Muscle layer of duodenum (tissue), 2 donors: ENCODE measurements around the gene TMEM214.

Experiments
- H3K27ac ChIP-seq: one replicate; pipeline ENCODE4 v1.7.0; 2013; ENCODE audit warnings: mild to moderate bottlenecking, low read length
- H3K27me3 ChIP-seq: one replicate; pipeline ENCODE4 v1.7.0; 2013; ENCODE audit warnings: low read depth, mild to moderate bottlenecking, control low read depth, low read length
- H3K36me3 ChIP-seq, 2 donors: one replicate each; pipeline ENCODE4 v1.7.0; 2013; ENCODE audit warnings: low read length in 2 of 2, control low read depth in 1 of 2, mild to moderate bottlenecking in 1 of 2; ENCODE audit not compliant: insufficient read depth in 2 of 2, control insufficient read depth in 1 of 2
- H3K4me1 ChIP-seq, 2 donors: one replicate each; pipeline ENCODE4 v1.7.0; 2013; ENCODE audit warnings: low read length in 2 of 2, mild to moderate bottlenecking in 2 of 2, control low read depth in 1 of 2, moderate library complexity in 1 of 2; ENCODE audit not compliant: insufficient read depth in 2 of 2, control insufficient read depth in 1 of 2
- H3K4me3 ChIP-seq, 2 donors: one replicate each; pipeline ENCODE4 v1.7.0; 2013; ENCODE audit warnings: low read length in 2 of 2, low read depth in 1 of 2, mild to moderate bottlenecking in 1 of 2
- H3K9me3 ChIP-seq, 2 donors: one replicate each; pipeline ENCODE4 v1.7.0; 2013; ENCODE audit warnings: low read length in 2 of 2, control low read depth in 1 of 2, mild to moderate bottlenecking in 1 of 2; ENCODE audit not compliant: control insufficient read depth in 1 of 2
- donor health status: healthy.

TMEM214 gene

GRCh38 chr2:27058210-27058609, 25.4 kb downstream of the TMEM214 start:
- Histone ChIP-seq H3K27me3 (no peaks in the 10 kb centered on the region), H3K4me3 (no peak overlapping the region), H3K27ac (no peak overlapping the region), H3K4me1 (peaks cover 0 to 4% of the 10 kb centered on the region in 2 donors), H3K36me3 (peaks cover 41 to 64% of the 10 kb centered on the region in 2 donors), H3K9me3 (no peaks in the 10 kb centered on the region)

GRCh38 chr2:27059141-27059820, 26.5 kb downstream of the TMEM214 start:
- peaks cover 34 to 54% of the 10 kb centered on the region in 2 donors for H3K36me3 ChIP-seq
- peaks cover 3 to 4% of the 10 kb centered on the region in 2 donors for H3K4me1 ChIP-seq
- H3K27ac ChIP-seq = no peak overlapping the region
- no peaks in the 10 kb centered on the region for H3K9me3 ChIP-seq
- H3K4me3 ChIP-seq = no peak overlapping the region
- H3K27me3 ChIP-seq = no peaks in the 10 kb centered on the region

GRCh38 chr2:27060323-27060722, 27.6 kb downstream of the TMEM214 start:
- no peaks in the 10 kb centered on the region for H3K27me3 ChIP-seq
- peaks cover 3 to 4% of the 10 kb centered on the region in 2 donors for H3K4me1 ChIP-seq
- no peak overlapping the region for H3K4me3 ChIP-seq
- peaks cover 25 to 48% of the 10 kb centered on the region in 2 donors for H3K36me3 ChIP-seq
- H3K9me3 ChIP-seq = no peaks in the 10 kb centered on the region
- no peak overlapping the region for H3K27ac ChIP-seq

GRCh38 chr2:27065128-27065527, 32.4 kb downstream of the TMEM214 start:
- Histone ChIP-seq H3K27ac (no peak overlapping the region), H3K36me3 (peaks cover 18 to 33% of the 10 kb centered on the region in 2 donors), H3K27me3 (no peaks in the 10 kb centered on the region), H3K4me1 (peaks cover 11 to 27% of the 10 kb centered on the region in 2 donors), H3K4me3 (no peak overlapping the region), H3K9me3 (no peaks in the 10 kb centered on the region)

- Histone ChIP-seq H3K36me3 (peaks cover 18 to 29% of the 10 kb centered on the region in 2 donors), H3K4me1 (peaks cover 15 to 37% of the 10 kb centered on the region in 2 donors), H3K9me3 (no peaks in the 10 kb centered on the region), H3K4me3 (no peak overlapping the region), H3K27me3 (no peaks in the 10 kb centered on the region), H3K27ac (no peak overlapping the region)
Measured at GRCh38 chr2:27067385-27067784, 34.6 kb downstream of the TMEM214 start.

- H3K4me3 ChIP-seq = no peak overlapping the region
- H3K27me3 ChIP-seq = no peaks in the 10 kb centered on the region
- peaks cover 13 to 29% of the 10 kb centered on the region in 2 donors for H3K36me3 ChIP-seq
- H3K9me3 ChIP-seq = no peaks in the 10 kb centered on the region
- peaks cover 18 to 57% of the 10 kb centered on the region in 2 donors for H3K4me1 ChIP-seq
- no peak overlapping the region for H3K27ac ChIP-seq
Measured at GRCh38 chr2:27069436-27069835, 36.7 kb downstream of the TMEM214 start.

- Histone ChIP-seq H3K27me3 (no peaks in the 10 kb centered on the region), H3K4me1 (peaks cover 23 to 64% of the 10 kb centered on the region in 2 donors), H3K9me3 (no peaks in the 10 kb centered on the region), H3K4me3 (peak overlapping the region; percentile 97 to 98), H3K36me3 (peaks cover 13 to 27% of the 10 kb centered on the region in 2 donors), H3K27ac (peak overlapping the region; percentile 90)
Measured at GRCh38 chr2:27069961-27070618, 37.3 kb downstream of the TMEM214 start.

- H3K27ac ChIP-seq = peak overlapping the region; percentile 90
- H3K36me3 ChIP-seq = peaks cover 8 to 23% of the 10 kb centered on the region in 2 donors
- H3K4me3 ChIP-seq = peak overlapping the region; percentile 97 to 98
- no peaks in the 10 kb centered on the region for H3K27me3 ChIP-seq
- peaks cover 23 to 70% of the 10 kb centered on the region in 2 donors for H3K4me1 ChIP-seq
- no peaks in the 10 kb centered on the region for H3K9me3 ChIP-seq
Measured at GRCh38 chr2:27070653-27071276, 38.0 kb downstream of the TMEM214 start.

- Histone ChIP-seq H3K4me1 (peaks cover 23 to 73% of the 10 kb centered on the region in 2 donors), H3K4me3 (peak within 1 kb of the TSS; percentile 97 to 98), H3K9me3 (no peaks in the 10 kb centered on the region), H3K36me3 (peaks cover 8 to 23% of the 10 kb centered on the region in 2 donors), H3K27ac (peak within 1 kb of the TSS; percentile 90), H3K27me3 (no peaks in the 10 kb centered on the region)
Measured at GRCh38 chr2:27071277-27071989, 38.7 kb downstream of the TMEM214 start, which contains the start of gene OST4. Gene OST4 (minus strand): TSS chr2:27071654.

DNA sequence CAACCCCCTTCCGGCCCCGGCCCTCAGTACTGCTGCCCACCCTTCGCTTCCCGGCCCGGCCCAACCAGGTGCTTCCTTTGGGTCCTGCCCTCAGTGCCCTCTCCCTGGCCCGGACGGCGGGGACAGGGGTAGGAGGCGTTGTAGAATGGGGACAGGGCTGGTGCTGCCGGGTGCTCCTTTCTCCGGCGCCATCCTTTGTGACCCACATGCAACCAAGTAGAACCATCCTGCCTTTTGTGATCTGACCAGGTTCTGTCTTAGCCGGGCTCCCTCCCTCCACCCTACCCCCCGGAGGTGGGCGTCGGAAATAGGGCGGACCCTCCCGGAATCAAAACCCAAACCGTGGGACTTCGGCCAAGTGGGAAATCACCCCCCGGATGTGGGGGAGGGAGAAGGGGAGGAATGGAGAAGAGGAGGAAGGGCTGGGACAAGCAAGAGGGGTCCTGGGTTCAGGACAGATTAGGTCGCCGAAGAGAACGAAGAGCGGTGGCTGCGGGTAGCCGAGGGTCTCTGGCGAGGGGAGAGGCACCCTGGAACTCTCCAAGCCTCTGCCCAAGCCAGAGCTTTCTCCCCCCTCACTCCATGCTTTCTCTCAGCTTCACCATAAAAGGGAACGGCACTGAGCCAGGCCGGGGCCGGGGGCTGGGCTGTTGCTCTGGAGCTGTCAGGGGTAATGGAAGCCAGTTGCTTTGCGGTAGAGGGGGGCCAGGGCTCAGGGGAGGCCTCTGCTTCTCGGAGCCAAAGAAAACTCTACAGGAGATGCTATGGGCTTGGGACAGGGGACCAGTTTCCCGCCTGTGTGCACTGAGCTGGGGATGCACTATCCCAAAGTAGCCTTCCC, 39.4 kb downstream of the TMEM214 start:
- Histone ChIP-seq H3K27ac (peak overlapping the region; percentile 88), H3K36me3 (peaks cover 8 to 23% of the 10 kb centered on the region in 2 donors), H3K9me3 (no peaks in the 10 kb centered on the region), H3K27me3 (no peaks in the 10 kb centered on the region), H3K4me3 (peak overlapping the region; percentile 60 to 97), H3K4me1 (peaks cover 23 to 77% of the 10 kb centered on the region in 2 donors)
